CD4-positive, alpha-beta T cell (primary cell): ENCODE data around the gene TOX4. TPM values are rescaled to one million over a fixed set of nuclear protein-coding genes. Genes with fewer than 3 reads are reported as not detected.
"Not testable (repeated sequence)": the region's sequence is repeated elsewhere in the genome, so short reads cannot be mapped to it uniquely, and the experiment has no call there.

Source experiments
- ATAC-seq: fragments of 200-7000 bp; cut with Tn5 transposase; one replicate; pipeline ENCODE4 v1.10.0; 2022; ENCODE audit warnings: mild to moderate bottlenecking; ENCODE audit not compliant: poor library complexity
- CTCF ChIA-PET: fragments of 350-600 bp; sonication (Branson Sonifier 250); formaldehyde crosslinking; loops from one replicate; lab custom pipeline; 2021; ENCODE audit warnings: antibody characterized with exemption, inconsistent platforms; lab: Charles Lee
- POLR2A ChIA-PET: fragments of 350-600 bp; sonication (Branson Sonifier 250); formaldehyde crosslinking; loops from one replicate; lab custom pipeline; 2021; ENCODE audit warnings: antibody characterized with exemption, inconsistent platforms; lab: Charles Lee
- DNase-seq, 14 experiments: peaks; one replicate each; pipeline ENCODE4 v3.0.0-alpha.2; 2013 to 2020; ENCODE audit warnings: mixed read lengths in 2 of 14
- H3K27ac ChIP-seq, 2 donors: one replicate each; pipeline versions ENCODE4 v1.5.1 to v1.7.0; 2013; ENCODE audit warnings: low read length in 2 of 2, low read depth in 1 of 2, mild to moderate bottlenecking in 1 of 2
- H3K27me3 ChIP-seq, 2 experiments: 1 replicate in 1 of 2; 2 replicates in 1 of 2; pipeline versions ENCODE4 v1.6.1 to v1.7.0; 2013; ENCODE audit warnings: low read length in 2 of 2, control low read depth in 1 of 2, mild to moderate bottlenecking in 1 of 2, moderate library complexity in 1 of 2; ENCODE audit not compliant: insufficient read depth in 2 of 2, control insufficient read depth in 1 of 2
- H3K36me3 ChIP-seq: one replicate; pipeline ENCODE4 v1.6.1; 2013; ENCODE audit warnings: low read length, control low read depth; ENCODE audit not compliant: insufficient read depth
- H3K4me1 ChIP-seq: one replicate; pipeline ENCODE4 v1.6.1; 2013; ENCODE audit warnings: low read length, control low read depth; ENCODE audit not compliant: insufficient read depth
- H3K4me3 ChIP-seq: one replicate; pipeline ENCODE4 v1.5.1; 2013; ENCODE audit warnings: mild to moderate bottlenecking, low read length, moderate library complexity
- H3K9me3 ChIP-seq, 2 experiments: 1 replicate in 1 of 2; 2 replicates in 1 of 2; pipeline versions ENCODE4 v1.6.1 to v1.7.0; 2013; ENCODE audit warnings: low read length in 2 of 2, mild to moderate bottlenecking in 2 of 2, control low read depth in 1 of 2, moderate library complexity in 1 of 2; ENCODE audit not compliant: control insufficient read depth in 1 of 2, insufficient read depth in 1 of 2
- H3K27ac Mint-ChIP-seq: one replicate; pipeline ENCODE4 v1.8.0; 2020; ENCODE audit warnings: mixed read lengths
- H3K27me3 Mint-ChIP-seq: one replicate; pipeline ENCODE4 v1.8.0; 2021; ENCODE audit warnings: mixed read lengths
- H3K36me3 Mint-ChIP-seq: one replicate; pipeline ENCODE4 v1.8.0; 2021; ENCODE audit warnings: low read depth, mixed read lengths
- H3K4me1 Mint-ChIP-seq: one replicate; pipeline ENCODE4 v1.8.0; 2021; ENCODE audit warnings: low read depth, mixed read lengths
- H3K4me3 Mint-ChIP-seq: one replicate; pipeline ENCODE4 v1.8.0; 2020; ENCODE audit warnings: mild to moderate bottlenecking, mixed read lengths
- H3K9me3 Mint-ChIP-seq: one replicate; pipeline ENCODE4 v1.8.0; 2020; ENCODE audit warnings: mixed read lengths
- intact Hi-C, 2 experiments: fragments of 100-400 bp; cut with DNase I in 1 of 2; cut with micrococcal nuclease in 1 of 2; formaldehyde crosslinking; loops; one replicate each; pipeline versions ENCODE4 v1.15.1 to v1.9.0; 2023 to 2025; cut with DNase I, micrococcal nuclease
- total RNA-seq, 174 experiments: library from RNA in 2 of 174; stranded (reverse) in 2 of 174; gene quantifications; one replicate each; pipeline ENCODE4 v1.2.3 and lab custom pipeline; 2021 to 2026
- TF ChIP-seq, protein P1 (sequence below): fragments of 200-600 bp; IDR thresholded peaks from one replicate; pipeline ENCODE4 v1.8.0; 2022; ENCODE audit warnings: antibody characterized with exemption, mild to moderate bottlenecking

TOX4 gene
- total RNA-seq, 2 experiments from 2014 or later = 70.9 to 77.4 TPM

GRCh38 chr14:21436567-21437062 lies 40.4 kb upstream of the TOX4 start:
- POLR2A ChIA-PET = interaction anchor here (0.6 to 4.4 kb wide), 17 partner anchors 10 to 1866 kb away, joined by 3 to 247 read pairs (median 5); partner anchors contain the start of genes CHD8, METTL3, PPP1R3E and RAB2B
- H3K36me3 Mint-ChIP-seq = peaks cover 27% of the 10 kb centered on the region

DNA sequence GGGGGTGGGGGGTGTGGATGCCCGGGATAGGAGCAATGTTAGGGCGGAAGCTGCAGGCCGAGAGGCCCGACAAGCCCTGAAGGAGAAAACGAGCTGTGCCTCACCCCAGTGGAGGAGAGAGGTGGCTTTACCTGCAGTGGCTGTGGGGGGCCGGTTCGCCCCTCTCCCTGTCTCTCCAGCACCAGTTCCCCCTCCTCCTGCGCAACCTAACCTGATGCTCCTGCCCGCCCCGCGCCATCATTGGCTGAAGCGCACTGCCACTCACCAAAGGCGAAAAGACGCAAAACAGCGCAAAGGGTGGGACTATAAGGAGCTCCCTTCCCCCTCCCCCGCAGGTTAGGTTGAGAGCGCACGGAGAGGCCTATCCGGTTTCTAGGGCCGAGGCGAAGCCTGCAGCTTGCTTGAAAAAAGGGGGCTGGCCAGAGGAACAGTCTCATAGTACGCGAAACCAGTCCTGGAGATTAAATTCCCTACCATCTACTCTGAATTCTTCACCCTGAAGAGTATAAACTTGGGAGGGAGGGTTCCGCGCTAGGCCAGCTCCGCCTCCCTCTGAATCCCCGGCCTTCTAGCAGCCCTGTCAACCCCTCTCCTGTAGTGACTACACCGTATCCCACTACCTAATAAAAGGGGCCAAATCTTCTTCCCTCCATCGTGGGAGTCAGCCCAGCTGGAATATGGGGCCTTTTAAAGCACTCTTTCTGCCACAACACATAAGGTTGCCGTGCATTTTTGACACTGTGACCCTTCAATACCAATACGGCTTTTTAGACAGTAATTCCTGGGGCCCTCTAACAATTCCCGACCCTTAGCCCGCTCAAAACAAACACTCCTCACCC lies 39.7 kb upstream of the TOX4 start:
- Mint-ChIP-seq H3K4me3 (peak overlapping the region; percentile 98), H3K27ac (peak overlapping the region; percentile 96), H3K36me3 (peaks cover 26% of the 10 kb centered on the region), H3K9me3 (no peaks in the 10 kb centered on the region), H3K27me3 (no peaks in the 10 kb centered on the region), H3K4me1 (peaks cover 81% of the 10 kb centered on the region)
- peaks cover 14% of the 10 kb centered on the region for H3K4me1 ChIP-seq
- H3K9me3 ChIP-seq = no peaks in the 10 kb centered on the region
- ChIA-PET CTCF (interaction anchor here (0.6 to 1.8 kb wide), 6 partner anchors 11 to 345 kb away, joined by 3 to 39 read pairs (median 4); partner anchors contain the start of gene CHD8), POLR2A (interaction anchor here (0.6 to 4.4 kb wide), 21 partner anchors 9 to 1883 kb away, joined by 3 to 247 read pairs (median 4); partner anchors contain the start of genes CHD8, METTL3, PABPN1 and PPP1R3E)
- ATAC-seq = peak; percentile 98
- H3K36me3 ChIP-seq = peaks cover 6% of the 10 kb centered on the region
- intact Hi-C loops = loop anchor here (1.0 to 2.0 kb wide), 5 partner anchors 18 to 120 kb away; partner anchors contain the start of genes TOX4 (in 2 of the 2), CHD8 (in 1 of the 2) and RAB2B (in 1 of the 2)
- H3K4me3 ChIP-seq = peak overlapping the region; percentile 84
- TF ChIP-seq, protein P1, sequence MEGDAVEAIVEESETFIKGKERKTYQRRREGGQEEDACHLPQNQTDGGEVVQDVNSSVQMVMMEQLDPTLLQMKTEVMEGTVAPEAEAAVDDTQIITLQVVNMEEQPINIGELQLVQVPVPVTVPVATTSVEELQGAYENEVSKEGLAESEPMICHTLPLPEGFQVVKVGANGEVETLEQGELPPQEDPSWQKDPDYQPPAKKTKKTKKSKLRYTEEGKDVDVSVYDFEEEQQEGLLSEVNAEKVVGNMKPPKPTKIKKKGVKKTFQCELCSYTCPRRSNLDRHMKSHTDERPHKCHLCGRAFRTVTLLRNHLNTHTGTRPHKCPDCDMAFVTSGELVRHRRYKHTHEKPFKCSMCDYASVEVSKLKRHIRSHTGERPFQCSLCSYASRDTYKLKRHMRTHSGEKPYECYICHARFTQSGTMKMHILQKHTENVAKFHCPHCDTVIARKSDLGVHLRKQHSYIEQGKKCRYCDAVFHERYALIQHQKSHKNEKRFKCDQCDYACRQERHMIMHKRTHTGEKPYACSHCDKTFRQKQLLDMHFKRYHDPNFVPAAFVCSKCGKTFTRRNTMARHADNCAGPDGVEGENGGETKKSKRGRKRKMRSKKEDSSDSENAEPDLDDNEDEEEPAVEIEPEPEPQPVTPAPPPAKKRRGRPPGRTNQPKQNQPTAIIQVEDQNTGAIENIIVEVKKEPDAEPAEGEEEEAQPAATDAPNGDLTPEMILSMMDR = no peak
- no peaks in the 10 kb centered on the region for H3K27me3 ChIP-seq
- peak; percentile 97 to 100 (median 99) for DNase-seq
- H3K27ac ChIP-seq = peak overlapping the region; percentile 78 to 81

More at GRCh38 chr14:21436567-21437062, 40.4 kb upstream of the TOX4 start:
- intact Hi-C loops = loop anchor here (1.0 to 2.0 kb wide), 5 partner anchors 19 to 121 kb away; partner anchors contain the start of genes TOX4 (in 2 of the 2), CHD8 (in 1 of the 2) and RAB2B (in 1 of the 2)
- Histone ChIP-seq H3K27ac (peak overlapping the region; percentile 78 to 81), H3K4me1 (peaks cover 14% of the 10 kb centered on the region), H3K4me3 (peak overlapping the region; percentile 84), H3K9me3 (no peaks in the 10 kb centered on the region), H3K36me3 (peaks cover 10% of the 10 kb centered on the region), H3K27me3 (no peaks in the 10 kb centered on the region)
- peak; percentile 14 for ATAC-seq
- CTCF ChIA-PET = interaction anchor here (0.8 to 1.8 kb wide), 4 partner anchors 10 to 40 kb away, joined by 3 to 39 read pairs (median 4); partner anchors contain the start of gene CHD8
- TF ChIP-seq, protein P1 = no peak
- peaks cover 83% of the 10 kb centered on the region for H3K4me1 Mint-ChIP-seq
- no peak for DNase-seq
- no peaks in the 10 kb centered on the region for H3K9me3 Mint-ChIP-seq
- H3K4me3 Mint-ChIP-seq = peak overlapping the region; percentile 98
- peak overlapping the region; percentile 96 for H3K27ac Mint-ChIP-seq
- H3K27me3 Mint-ChIP-seq = no peaks in the 10 kb centered on the region

GRCh38 chr14:21440859-21441258 lies 36.1 kb upstream of the TOX4 start:
- no peak overlapping the region for H3K27ac ChIP-seq
- H3K27ac Mint-ChIP-seq = peak overlapping the region; percentile 31
- H3K9me3 Mint-ChIP-seq = no peaks in the 10 kb centered on the region

DNA sequence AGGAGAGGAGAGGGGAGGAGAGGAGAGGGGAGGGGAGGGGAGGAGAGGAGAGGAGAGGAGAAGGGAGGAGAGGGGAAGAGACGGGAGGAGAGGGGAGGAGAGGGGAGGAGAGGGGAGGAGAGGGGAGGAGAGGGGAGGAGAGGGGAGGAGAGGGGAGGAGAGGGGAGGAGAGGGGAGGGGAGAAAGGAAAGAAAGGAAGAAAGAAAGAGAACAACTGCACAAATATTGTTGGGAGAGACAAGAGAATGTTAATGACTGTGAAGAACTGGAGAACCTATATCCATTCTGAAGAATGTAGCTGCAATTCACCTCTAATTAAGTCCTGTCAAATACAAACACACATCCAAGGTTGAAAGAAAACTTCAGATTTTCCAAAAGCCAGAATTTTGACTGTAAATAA lies 34.3 kb upstream of the TOX4 start:
- Mint-ChIP-seq H3K4me1 (peaks cover 57% of the 10 kb centered on the region), H3K36me3 (peaks cover 12% of the 10 kb centered on the region)
- H3K27me3 ChIP-seq, DNase-seq, H3K27ac ChIP-seq, H3K4me3 Mint-ChIP-seq, H3K27ac Mint-ChIP-seq, ATAC-seq, H3K36me3 ChIP-seq, H3K9me3 Mint-ChIP-seq, H3K27me3 Mint-ChIP-seq, H3K4me1 ChIP-seq, H3K4me3 ChIP-seq, H3K9me3 ChIP-seq, intact Hi-C loops: not testable (repeated sequence)
- ChIA-PET POLR2A (interaction anchor here (2.8 kb wide), 1 partner anchor 13 kb away, joined by 16 read pairs; the partner anchor contains the start of gene CHD8), CTCF (interaction anchor here (0.7 kb wide), 1 partner anchor 13 kb away, joined by 3 read pairs; the partner anchor contains the start of gene CHD8)

More at GRCh38 chr14:21440859-21441258, 36.1 kb upstream of the TOX4 start:
- Histone ChIP-seq H3K36me3 (no peaks in the 10 kb centered on the region), H3K4me1 (peaks cover 16% of the 10 kb centered on the region), H3K4me3 (no peak overlapping the region), H3K9me3 (no peaks in the 10 kb centered on the region), H3K27me3 (no peaks in the 10 kb centered on the region)
- H3K4me1 Mint-ChIP-seq = peaks cover 62% of the 10 kb centered on the region
- peaks cover 14% of the 10 kb centered on the region for H3K36me3 Mint-ChIP-seq
- ChIA-PET POLR2A (no interaction called here), CTCF (no interaction called here)
- DNase-seq (no peak), ATAC-seq (no peak)
- TF ChIP-seq, protein P1 = no peak
- intact Hi-C loops = no loop called here
- no peak overlapping the region for H3K4me3 Mint-ChIP-seq
- no peaks in the 10 kb centered on the region for H3K27me3 Mint-ChIP-seq
